ENCODE measurements around the gene PGA3.
"Not testable (repeated sequence)": the region's sequence is repeated elsewhere in the genome, so short reads cannot be mapped to it uniquely, and the experiment has no call there.

GRCh38 chr11:61207636-61208310, 4.5 kb downstream of the PGA3 start:
- TF ChIP-seq CTCF (IDR thresholded peaks at IDR 0.05 in 8 of 11, conservative IDR thresholded peaks at IDR 0.05 in 3 of 11); POLR2A (IDR thresholded peaks at IDR 0.05): not testable (repeated sequence)

Measured in spleen (tissue), 7 donors.